GM21717 (cell line): ENCODE results near the gene SDCCAG8.

ENCODE experiments used
- ATAC-seq: cut with Tn5 transposase; IDR thresholded peaks from one replicate; pipeline ENCODE4 v1.9.1; 2021; ENCODE audit warnings: mild to moderate bottlenecking, moderate library complexity; ENCODE audit not compliant: unreplicated experiment

The SDCCAG8 gene

DNA sequence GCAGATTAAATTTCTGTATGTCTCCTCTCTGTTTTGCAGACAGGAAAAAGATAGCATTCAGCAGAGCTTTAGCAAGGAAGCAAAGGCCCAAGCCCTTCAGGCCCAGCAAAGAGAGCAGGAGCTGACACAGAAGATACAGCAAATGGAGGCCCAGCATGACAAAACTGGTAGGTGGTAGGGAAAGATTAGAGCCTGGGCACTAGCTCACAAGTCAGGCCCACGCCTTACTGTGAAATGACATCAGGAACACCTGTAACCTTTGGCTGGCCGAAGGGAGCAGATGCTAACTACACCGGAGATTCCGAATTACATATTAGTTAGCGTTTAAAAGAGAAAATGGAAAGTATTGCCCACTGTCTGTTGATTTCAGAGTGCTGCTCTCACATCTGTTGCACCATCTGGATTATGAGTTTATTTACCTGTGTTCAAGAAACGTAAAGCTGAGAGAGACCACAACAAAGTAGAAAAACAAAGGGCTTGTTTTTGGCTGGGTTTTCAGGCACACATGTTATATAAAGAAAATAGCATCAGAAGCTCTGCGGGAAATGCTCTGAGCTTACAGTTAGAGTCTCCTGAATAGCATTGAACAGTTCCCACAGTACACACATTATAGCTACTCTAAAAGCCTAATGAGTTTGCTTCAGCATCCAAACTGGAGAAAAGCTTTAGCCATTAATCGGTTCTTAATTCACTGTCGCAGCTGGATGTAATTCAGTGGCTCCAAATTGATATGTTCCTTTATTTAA lies 160.0 kb downstream of the SDCCAG8 start:
- no peak for ATAC-seq

GRCh38 chr1:243416495-243416894 lies 160.7 kb downstream of the SDCCAG8 start:
- peak; percentile 69 for ATAC-seq

- no peak for ATAC-seq
Observed at GRCh38 chr1:243420016-243420945, 164.4 kb downstream of the SDCCAG8 start.

DNA sequence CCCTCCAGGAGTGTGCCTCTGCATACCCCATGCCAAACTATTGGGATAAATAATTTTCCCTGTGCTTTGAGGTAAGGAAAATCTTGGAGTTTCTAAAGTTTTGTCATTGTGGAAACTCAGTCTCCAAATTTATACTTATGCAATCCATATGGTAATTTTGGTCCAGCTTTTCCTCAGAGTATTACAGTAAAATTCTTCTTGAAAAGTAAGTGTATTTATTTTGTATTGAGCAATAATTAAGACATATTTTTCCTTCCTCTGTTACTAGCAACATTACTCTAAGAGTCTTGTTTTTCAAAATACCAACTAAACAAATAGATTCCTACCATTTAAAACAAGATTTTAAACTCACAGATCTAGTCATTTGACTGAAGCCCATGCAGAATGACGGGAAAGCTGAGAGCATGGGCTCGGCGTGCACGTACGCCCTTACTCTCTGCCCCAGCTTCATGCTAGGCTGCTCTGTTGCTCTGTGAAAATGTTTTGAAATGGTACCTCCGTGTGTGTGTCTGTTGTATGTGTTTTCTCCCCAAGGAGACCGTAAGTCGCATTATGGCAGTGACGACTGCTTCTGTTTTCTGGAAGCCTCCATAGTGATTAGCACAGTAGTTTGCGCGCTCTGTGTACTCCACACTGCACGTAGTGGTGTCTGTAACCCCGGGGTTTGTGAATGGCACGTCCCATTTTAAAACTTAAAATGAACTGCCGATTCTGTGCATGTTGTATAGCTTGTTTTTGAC lies 165.3 kb downstream of the SDCCAG8 start:
- no peak for ATAC-seq

- ATAC-seq = peak; percentile 65
Observed at GRCh38 chr1:243421784-243422183, 165.9 kb downstream of the SDCCAG8 start.

GRCh38 chr1:243422362-243422761 lies 166.5 kb downstream of the SDCCAG8 start:
- ATAC-seq = no peak

DNA sequence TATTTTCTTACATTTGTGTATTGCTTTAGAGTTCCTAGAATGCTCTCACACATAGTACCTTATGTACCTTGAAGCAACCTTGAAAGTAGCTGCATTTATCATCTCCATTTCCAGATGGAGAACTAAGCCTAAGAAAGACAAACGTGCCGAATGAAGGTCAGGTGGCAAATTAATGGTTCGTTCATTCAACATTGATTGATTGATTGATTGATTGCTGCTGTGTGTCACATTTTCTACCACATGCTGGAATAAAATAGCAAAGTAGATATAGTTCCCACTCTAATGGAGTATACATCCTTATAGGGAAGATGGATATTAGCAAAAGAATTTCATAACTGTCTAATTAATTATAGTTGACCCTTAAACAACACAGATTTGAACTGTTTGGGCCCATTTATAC lies 172.2 kb downstream of the SDCCAG8 start:
- no peak for ATAC-seq

DNA sequence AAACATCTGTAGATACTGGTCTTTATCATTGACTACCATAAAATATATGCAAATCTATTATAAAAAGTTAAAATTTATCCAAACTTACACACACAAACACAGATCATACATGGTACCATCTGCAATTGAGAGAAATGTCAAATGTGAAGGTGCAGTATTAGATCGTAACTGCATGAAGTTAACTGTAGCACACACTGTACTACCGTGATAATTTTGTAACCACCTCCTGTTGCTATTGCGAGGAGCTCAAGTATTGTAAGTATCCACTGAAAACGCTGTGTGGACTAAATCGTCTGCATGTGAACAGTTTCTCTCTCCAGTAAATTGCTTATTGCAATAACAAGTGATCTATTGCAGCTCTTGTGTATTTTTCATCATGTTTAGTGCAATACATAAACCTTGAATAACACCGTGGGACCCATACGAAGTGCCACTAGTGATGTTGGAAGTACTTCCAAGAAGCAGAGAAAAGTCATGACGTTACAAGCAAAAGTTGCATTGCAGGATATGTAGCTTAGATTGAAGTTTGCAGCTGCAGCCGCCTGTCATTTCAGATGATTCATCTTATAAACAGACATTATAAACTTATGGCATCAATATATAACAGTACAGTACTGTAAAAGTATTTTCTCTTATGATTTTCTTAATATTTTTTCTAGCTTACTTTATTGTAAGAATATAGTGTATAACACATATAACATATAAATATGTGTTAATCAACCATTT lies 172.9 kb downstream of the SDCCAG8 start:
- ATAC-seq = no peak

GRCh38 chr1:243431591-243431990 lies 175.8 kb downstream of the SDCCAG8 start:
- ATAC-seq = no peak

DNA sequence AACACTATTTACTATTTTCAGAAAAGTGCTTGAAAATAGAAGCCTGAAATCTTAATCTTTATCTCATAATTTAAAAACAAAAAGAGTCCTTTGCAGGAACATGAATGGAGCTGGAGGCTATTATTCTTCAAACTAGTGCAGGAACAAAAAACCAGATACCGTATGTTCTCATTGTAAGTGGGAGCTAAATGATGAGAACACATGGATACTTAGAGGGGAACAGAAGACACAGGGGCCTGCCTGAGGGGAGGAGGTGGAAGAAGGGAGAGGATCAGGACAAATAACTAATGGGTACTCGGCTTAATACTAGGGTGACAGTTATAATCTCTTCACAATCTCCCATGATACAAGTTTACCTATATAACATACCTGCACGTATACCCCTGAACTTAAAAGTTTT lies 176.3 kb downstream of the SDCCAG8 start:
- no peak for ATAC-seq

DNA sequence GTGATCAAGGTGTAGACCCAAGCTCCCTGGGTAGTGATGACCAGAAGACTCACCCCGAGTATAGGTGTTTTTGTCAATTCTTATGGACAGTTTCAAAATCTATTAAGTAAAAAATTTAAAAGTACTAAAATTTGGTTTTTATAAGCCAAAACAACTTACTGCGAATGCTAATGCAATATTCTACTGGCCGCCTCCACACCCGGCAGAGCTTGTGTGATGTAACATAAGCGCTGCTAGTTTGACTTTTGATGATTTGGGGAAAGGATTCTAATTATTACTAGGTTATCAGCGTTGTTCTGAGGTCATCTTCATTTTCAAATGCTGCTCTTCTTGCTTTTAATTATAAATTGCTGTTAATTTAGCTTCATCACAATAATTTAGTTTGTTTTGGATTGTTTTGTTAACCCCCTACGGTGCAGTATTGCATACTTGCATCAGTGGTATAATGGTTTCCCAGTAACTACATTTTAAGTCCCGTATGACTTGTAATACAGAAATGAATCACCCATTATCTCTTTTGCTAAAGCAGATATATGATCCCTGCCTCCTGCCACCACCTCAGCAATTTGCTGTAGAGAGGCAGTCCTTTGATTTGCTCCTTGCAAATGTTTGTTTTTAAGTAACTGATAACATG lies 178.0 kb downstream of the SDCCAG8 start:
- ATAC-seq = no peak

DNA sequence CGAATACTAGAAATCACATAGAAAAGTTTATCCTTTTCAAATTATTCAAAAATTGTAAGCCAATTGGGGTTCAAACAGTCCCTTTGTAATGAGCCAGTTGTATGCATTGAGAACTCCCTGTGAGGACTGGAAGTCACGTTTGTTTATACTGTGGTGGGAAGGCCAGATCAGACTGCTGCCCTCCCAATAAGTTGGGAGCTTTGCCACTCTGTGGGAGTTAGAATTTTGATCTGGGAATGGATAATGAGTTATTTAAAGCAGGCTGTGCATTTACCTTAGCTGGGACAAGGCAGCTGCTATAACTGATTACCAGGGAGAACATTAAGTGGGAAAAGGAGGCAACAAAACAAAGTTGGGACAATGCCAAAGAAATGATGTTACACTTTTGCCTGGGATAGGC lies 178.8 kb downstream of the SDCCAG8 start:
- no peak for ATAC-seq

- no peak for ATAC-seq
Observed at GRCh38 chr1:243435836-243436235, 180.0 kb downstream of the SDCCAG8 start.

GRCh38 chr1:243438146-243438545 lies 182.3 kb downstream of the SDCCAG8 start:
- ATAC-seq = no peak

- no peak for ATAC-seq
Observed at GRCh38 chr1:243438815-243439214, 183.0 kb downstream of the SDCCAG8 start.

GRCh38 chr1:243440406-243440805 lies 184.6 kb downstream of the SDCCAG8 start:
- ATAC-seq = no peak

- ATAC-seq = no peak
Observed at GRCh38 chr1:243441601-243442000, 185.8 kb downstream of the SDCCAG8 start.

- no peak for ATAC-seq
Observed at GRCh38 chr1:243443557-243443956, 187.7 kb downstream of the SDCCAG8 start.

- no peak for ATAC-seq
Observed at GRCh38 chr1:243447347-243447746, 191.5 kb downstream of the SDCCAG8 start.

DNA sequence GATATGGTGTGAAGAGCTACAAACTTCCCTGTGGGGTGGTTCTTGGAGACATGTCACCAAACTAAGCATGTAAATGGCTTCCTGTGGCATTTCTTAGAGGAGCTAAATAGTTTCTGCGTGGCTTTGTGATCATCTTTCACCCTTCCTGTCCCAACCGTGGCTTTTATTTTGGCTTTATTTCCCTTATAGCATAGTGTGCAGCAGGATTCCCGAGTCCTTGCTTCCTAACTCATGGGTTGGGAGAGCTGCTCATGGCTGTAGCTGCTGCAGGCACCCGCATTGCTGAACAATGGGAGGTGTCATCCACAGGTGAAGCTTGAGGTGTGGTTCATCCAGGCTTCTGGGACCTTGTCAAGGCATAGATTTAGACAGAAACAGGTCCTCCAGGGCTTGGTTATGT lies 192.0 kb downstream of the SDCCAG8 start:
- ATAC-seq = no peak
